Measurements from ENCODE around the gene MICU2.

Gene MICU2

GRCh38 chr13:21606796-21607195, 2.8 kb upstream of the MICU2 start:
- H3K27me3 ChIP-seq (ENCODE audit: insufficient read depth, low read length, poor library complexity), result no peaks in the 10 kb centered on the region
- H3K56ac ChIP-seq (ENCODE audit: low read length), result no peak overlapping the region
- H3K4me1 ChIP-seq (ENCODE audit: control insufficient read depth, low read depth, low read length), result no peaks in the 10 kb centered on the region
- no peak overlapping the region for H2AK5ac ChIP-seq (ENCODE audit: low read length)
- no peak overlapping the region for H4K8ac ChIP-seq (ENCODE audit: low read depth, low read length)
- no peak overlapping the region for H2BK5ac ChIP-seq (ENCODE audit: low read length)
- H3K27ac ChIP-seq (ENCODE audit: low read depth, low read length), result no peak overlapping the region
- no peaks in the 10 kb centered on the region for H3K79me1 ChIP-seq (ENCODE audit: low read length)
- H2BK120ac ChIP-seq (ENCODE audit: low read depth, low read length), result no peak overlapping the region
- no peak overlapping the region for H3K4me2 ChIP-seq (ENCODE audit: low read length)
- H3K4me3 ChIP-seq (ENCODE audit: low read length), result no peak overlapping the region
- no peak for DNase-seq
- H4K5ac ChIP-seq (ENCODE audit: low read length), result no peak overlapping the region
- no peak overlapping the region for H3K9ac ChIP-seq (ENCODE audit: low read length)
- no peaks in the 10 kb centered on the region for H3K79me2 ChIP-seq (ENCODE audit: control insufficient read depth, insufficient read depth, low read length)
- no peak overlapping the region for H3K23ac ChIP-seq (ENCODE audit: low read length)
- no CpG with 5 or more reads among the region's 6 CpGs for WGBS (ENCODE audit: extremely low coverage, insufficient coverage, low lambda C conversion rate)
- H3K18ac ChIP-seq (ENCODE audit: low read length), result no peak overlapping the region
- no peak overlapping the region for H2BK15ac ChIP-seq (replicated peaks; ENCODE audit: low read depth)
- no peak overlapping the region for H3K4ac ChIP-seq (ENCODE audit: low read depth, low read length)
- H3K36me3 ChIP-seq (ENCODE audit: control insufficient read depth, insufficient read depth, low read length), result no peaks in the 10 kb centered on the region

- H3K9ac ChIP-seq (ENCODE audit: low read length), result no peak overlapping the region
- H2BK5ac ChIP-seq (ENCODE audit: low read length), result no peak overlapping the region
- no peak overlapping the region for H2AK5ac ChIP-seq (ENCODE audit: low read length)
- H3K56ac ChIP-seq (ENCODE audit: low read length), result no peak overlapping the region
- peaks cover under 1% of the 10 kb centered on the region for H3K79me1 ChIP-seq (ENCODE audit: low read length)
- H3K27me3 ChIP-seq (ENCODE audit: insufficient read depth, low read length, poor library complexity), result no peaks in the 10 kb centered on the region
- H3K4me2 ChIP-seq (ENCODE audit: low read length), result no peak overlapping the region
- no peak for DNase-seq
- H2BK120ac ChIP-seq (ENCODE audit: low read depth, low read length), result no peak overlapping the region
- H4K8ac ChIP-seq (ENCODE audit: low read depth, low read length), result no peak overlapping the region
- no peaks in the 10 kb centered on the region for H3K4me1 ChIP-seq (ENCODE audit: control insufficient read depth, low read depth, low read length)
- no peaks in the 10 kb centered on the region for H3K36me3 ChIP-seq (ENCODE audit: control insufficient read depth, insufficient read depth, low read length)
- H3K4ac ChIP-seq (ENCODE audit: low read depth, low read length), result no peak overlapping the region
- H3K23ac ChIP-seq (ENCODE audit: low read length), result no peak overlapping the region
- no CpG with 5 or more reads among the region's 2 CpGs for WGBS (ENCODE audit: extremely low coverage, insufficient coverage, low lambda C conversion rate)
- H4K5ac ChIP-seq (ENCODE audit: low read length), result no peak overlapping the region
- H3K4me3 ChIP-seq (ENCODE audit: low read length), result no peak overlapping the region
- H2BK15ac ChIP-seq (replicated peaks; ENCODE audit: low read depth), result no peak overlapping the region
- no peak overlapping the region for H3K27ac ChIP-seq (ENCODE audit: low read depth, low read length)
- H3K79me2 ChIP-seq (ENCODE audit: control insufficient read depth, insufficient read depth, low read length), result peaks cover under 1% of the 10 kb centered on the region
- H3K18ac ChIP-seq (ENCODE audit: low read length), result no peak overlapping the region
Observed at GRCh38 chr13:21606251-21606650, 2.3 kb upstream of the MICU2 start.

- no peak overlapping the region for H3K56ac ChIP-seq (ENCODE audit: low read length)
- no peak overlapping the region for H4K8ac ChIP-seq (ENCODE audit: low read depth, low read length)
- H3K4ac ChIP-seq (ENCODE audit: low read depth, low read length), result no peak overlapping the region
- H4K5ac ChIP-seq (ENCODE audit: low read length), result no peak overlapping the region
- H2BK120ac ChIP-seq (ENCODE audit: low read depth, low read length), result no peak overlapping the region
- H3K36me3 ChIP-seq (ENCODE audit: control insufficient read depth, insufficient read depth, low read length), result no peaks in the 10 kb centered on the region
- H3K27ac ChIP-seq (ENCODE audit: low read depth, low read length), result no peak overlapping the region
- H3K4me3 ChIP-seq (ENCODE audit: low read length), result no peak overlapping the region
- H3K79me1 ChIP-seq (ENCODE audit: low read length), result peaks cover 14% of the 10 kb centered on the region
- no peaks in the 10 kb centered on the region for H3K27me3 ChIP-seq (ENCODE audit: insufficient read depth, low read length, poor library complexity)
- no peak overlapping the region for H3K23ac ChIP-seq (ENCODE audit: low read length)
- H3K9ac ChIP-seq (ENCODE audit: low read length), result no peak overlapping the region
- no peak overlapping the region for H2AK5ac ChIP-seq (ENCODE audit: low read length)
- no peak overlapping the region for H2BK5ac ChIP-seq (ENCODE audit: low read length)
- H3K79me2 ChIP-seq (ENCODE audit: control insufficient read depth, insufficient read depth, low read length), result peaks cover 15% of the 10 kb centered on the region
- H2BK15ac ChIP-seq (replicated peaks; ENCODE audit: low read depth), result no peak overlapping the region
- H3K18ac ChIP-seq (ENCODE audit: low read length), result no peak overlapping the region
- no peak overlapping the region for H3K4me2 ChIP-seq (ENCODE audit: low read length)
- DNase-seq, result no peak
- no peaks in the 10 kb centered on the region for H3K4me1 ChIP-seq (ENCODE audit: control insufficient read depth, low read depth, low read length)
Observed at GRCh38 chr13:21596722-21597121, 7.2 kb downstream of the MICU2 start.

GRCh38 chr13:21595546-21595822, 8.5 kb downstream of the MICU2 start:
- no peak overlapping the region for H3K4me2 ChIP-seq (ENCODE audit: low read length)
- no peak overlapping the region for H2BK15ac ChIP-seq (replicated peaks; ENCODE audit: low read depth)
- H4K8ac ChIP-seq (ENCODE audit: low read depth, low read length), result no peak overlapping the region
- H4K5ac ChIP-seq (ENCODE audit: low read length), result no peak overlapping the region
- H2BK120ac ChIP-seq (ENCODE audit: low read depth, low read length), result no peak overlapping the region
- H3K18ac ChIP-seq (ENCODE audit: low read length), result no peak overlapping the region
- no peak for DNase-seq
- no peak overlapping the region for H3K4me3 ChIP-seq (ENCODE audit: low read length)
- no peak overlapping the region for H3K27ac ChIP-seq (ENCODE audit: low read depth, low read length)
- H3K4ac ChIP-seq (ENCODE audit: low read depth, low read length), result no peak overlapping the region
- H3K79me2 ChIP-seq (ENCODE audit: control insufficient read depth, insufficient read depth, low read length), result peaks cover 12% of the 10 kb centered on the region
- no peaks in the 10 kb centered on the region for H3K36me3 ChIP-seq (ENCODE audit: control insufficient read depth, insufficient read depth, low read length)
- H3K23ac ChIP-seq (ENCODE audit: low read length), result no peak overlapping the region
- H3K27me3 ChIP-seq (ENCODE audit: insufficient read depth, low read length, poor library complexity), result no peaks in the 10 kb centered on the region
- peaks cover 11% of the 10 kb centered on the region for H3K79me1 ChIP-seq (ENCODE audit: low read length)
- H2AK5ac ChIP-seq (ENCODE audit: low read length), result no peak overlapping the region
- H2BK5ac ChIP-seq (ENCODE audit: low read length), result no peak overlapping the region
- no peak overlapping the region for H3K9ac ChIP-seq (ENCODE audit: low read length)
- no peaks in the 10 kb centered on the region for H3K4me1 ChIP-seq (ENCODE audit: control insufficient read depth, low read depth, low read length)
- H3K56ac ChIP-seq (ENCODE audit: low read length), result no peak overlapping the region

- Histone ChIP-seq H3K9ac (ENCODE audit: low read length) (no peak overlapping the region), H3K4me2 (ENCODE audit: low read length) (no peak overlapping the region), H4K8ac (ENCODE audit: low read depth, low read length) (no peak overlapping the region), H3K4me1 (ENCODE audit: control insufficient read depth, low read depth, low read length) (no peaks in the 10 kb centered on the region), H3K79me2 (ENCODE audit: control insufficient read depth, insufficient read depth, low read length) (peaks cover 8% of the 10 kb centered on the region), H2BK15ac (replicated peaks; ENCODE audit: low read depth) (no peak overlapping the region), H3K23ac (ENCODE audit: low read length) (no peak overlapping the region), H3K79me1 (ENCODE audit: low read length) (peaks cover 7% of the 10 kb centered on the region), H4K5ac (ENCODE audit: low read length) (no peak overlapping the region), H3K27ac (ENCODE audit: low read depth, low read length) (no peak overlapping the region), H3K18ac (ENCODE audit: low read length) (no peak overlapping the region), H3K4ac (ENCODE audit: low read depth, low read length) (no peak overlapping the region), H3K27me3 (ENCODE audit: insufficient read depth, low read length, poor library complexity) (no peaks in the 10 kb centered on the region), H3K4me3 (ENCODE audit: low read length) (no peak overlapping the region), H2BK5ac (ENCODE audit: low read length) (no peak overlapping the region), H3K56ac (ENCODE audit: low read length) (no peak overlapping the region), H2BK120ac (ENCODE audit: low read depth, low read length) (no peak overlapping the region), H2AK5ac (ENCODE audit: low read length) (no peak overlapping the region), H3K36me3 (ENCODE audit: control insufficient read depth, insufficient read depth, low read length) (no peaks in the 10 kb centered on the region)
- DNase-seq, result no peak
- no CpG with 5 or more reads among the region's 3 CpGs for WGBS (ENCODE audit: extremely low coverage, insufficient coverage, low lambda C conversion rate)
Observed at GRCh38 chr13:21594715-21595545, 9.0 kb downstream of the MICU2 start.
